A673 (cell line): ENCODE results near the gene ANKRD2. TPM values are rescaled to one million over a fixed set of nuclear protein-coding genes. Genes with fewer than 3 reads are reported as not detected.

Experiments
- BruUV-seq: library from RNA; stranded (reverse); fragments of 400-500 nt; replicated peaks from 2 replicates; lab custom pipeline; 2021; lab: Mats Ljungman, UMichigan
- CTCF ChIA-PET: fragments of 300-600 bp; sonication (Branson Sonifier 250); formaldehyde crosslinking; loops from one replicate; lab custom pipeline; 2022; ENCODE audit warnings: antibody characterized with exemption; lab: Charles Lee
- POLR2A ChIA-PET: fragments of 300-600 bp; sonication (Branson Sonifier 250); formaldehyde crosslinking; loops from one replicate; lab custom pipeline; 2022; ENCODE audit warnings: antibody characterized with exemption; ENCODE audit not compliant: low non-redundant PET; lab: Charles Lee
- DNase-seq: peaks from one replicate; pipeline ENCODE4 v3.0.0-alpha.2; 2015; ENCODE audit warnings: low spot score
- H3K27ac ChIP-seq: fragments of 200-600 bp; sonication (generic); 2 replicates; pipeline ENCODE4 v1.5.1; 2016; ENCODE audit warnings: mixed run types, low read depth, mild to moderate bottlenecking, mixed read lengths, antibody characterized with exemption, low read length; ENCODE audit not compliant: poor library complexity, severe bottlenecking
- H3K27me3 ChIP-seq: fragments of 200-600 bp; sonication (generic); replicated peaks from 2 replicates; pipeline ENCODE4 v1.6.1; 2017; ENCODE audit warnings: mixed run types, low read depth, mild to moderate bottlenecking, mixed read lengths, antibody characterized with exemption, low read length; ENCODE audit not compliant: insufficient read depth, poor library complexity
- H3K36me3 ChIP-seq: fragments of 200-600 bp; sonication (generic); 2 replicates; pipeline ENCODE4 v1.6.1; 2016; ENCODE audit warnings: mixed run types, mild to moderate bottlenecking, mixed read lengths, antibody characterized with exemption, low read length; ENCODE audit not compliant: insufficient read depth, poor library complexity, severe bottlenecking
- H3K4me1 ChIP-seq: fragments of 200-600 bp; sonication (generic); 2 replicates; pipeline ENCODE4 v1.6.1; 2017; ENCODE audit warnings: mixed run types, mild to moderate bottlenecking, mixed read lengths, antibody characterized with exemption, low read length; ENCODE audit not compliant: insufficient read depth, poor library complexity, severe bottlenecking
- H3K4me3 ChIP-seq: fragments of 200-600 bp; sonication (generic); 2 replicates; pipeline ENCODE4 v1.5.1; 2016; ENCODE audit warnings: low read depth, mixed run types, mild to moderate bottlenecking, mixed read lengths, low read length; ENCODE audit not compliant: poor library complexity, severe bottlenecking
- H3K9me3 ChIP-seq: fragments of 200-600 bp; sonication (generic); 2 replicates; pipeline ENCODE4 v1.6.1; 2016; ENCODE audit warnings: mixed run types, low read depth, mild to moderate bottlenecking, mixed read lengths, antibody characterized with exemption, low read length; ENCODE audit not compliant: poor library complexity, severe bottlenecking
- EZH2 ChIP-seq: fragments of 200-600 bp; sonication (generic); IDR thresholded peaks from 2 replicates; pipeline ENCODE4 v1.6.1; 2017; ENCODE audit warnings: borderline replicate concordance, low read depth, mild to moderate bottlenecking, mixed read lengths, antibody characterized with exemption, low read length; ENCODE audit not compliant: poor library complexity, severe bottlenecking
- intact Hi-C: fragments of 100-400 bp; cut with micrococcal nuclease; formaldehyde crosslinking; loops from one replicate; pipeline ENCODE4 v1.10.0; 2022; ENCODE audit not compliant: unreplicated experiment
- total RNA-seq: library from RNA; stranded (reverse); gene quantifications from 2 replicates; pipeline ENCODE4 v1.2.3, GENCODE V29; 2021
- TF ChIP-seq, protein P1 (sequence below): fragments of 300-800, 200-600 bp; sonication (generic); conservative IDR thresholded peaks from 2 replicates; pipeline ENCODE4 v1.5.1; 2017; ENCODE audit warnings: low read depth, mild to moderate bottlenecking, antibody characterized with exemption, low read length, moderate library complexity, mixed read lengths

The ANKRD2 gene
- total RNA-seq, 1 experiment from 2014 or later = not detected

DNA sequence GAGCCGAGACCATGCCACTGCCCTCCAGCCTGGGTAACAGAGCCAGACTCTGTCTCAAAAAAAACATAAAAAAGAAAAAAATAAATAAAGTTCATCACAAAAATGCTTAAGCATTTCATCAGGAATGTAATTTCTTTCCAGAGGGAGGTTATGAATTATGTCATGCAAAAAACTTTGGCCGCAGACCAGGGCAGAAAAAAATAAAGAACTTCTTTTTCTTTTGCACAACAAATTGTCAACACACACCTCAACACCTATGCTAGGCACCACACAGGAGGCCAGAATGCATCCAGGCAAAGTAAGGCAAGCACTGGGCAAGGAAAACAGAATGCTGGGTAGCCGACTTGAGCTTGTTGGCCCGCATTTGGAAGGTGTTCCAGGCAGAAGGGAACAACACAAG is 20.8 kb downstream of the ANKRD2 start:
- DNase-seq = no peak
- H3K4me3 ChIP-seq = no peak overlapping the region
- TF ChIP-seq, protein P1, sequence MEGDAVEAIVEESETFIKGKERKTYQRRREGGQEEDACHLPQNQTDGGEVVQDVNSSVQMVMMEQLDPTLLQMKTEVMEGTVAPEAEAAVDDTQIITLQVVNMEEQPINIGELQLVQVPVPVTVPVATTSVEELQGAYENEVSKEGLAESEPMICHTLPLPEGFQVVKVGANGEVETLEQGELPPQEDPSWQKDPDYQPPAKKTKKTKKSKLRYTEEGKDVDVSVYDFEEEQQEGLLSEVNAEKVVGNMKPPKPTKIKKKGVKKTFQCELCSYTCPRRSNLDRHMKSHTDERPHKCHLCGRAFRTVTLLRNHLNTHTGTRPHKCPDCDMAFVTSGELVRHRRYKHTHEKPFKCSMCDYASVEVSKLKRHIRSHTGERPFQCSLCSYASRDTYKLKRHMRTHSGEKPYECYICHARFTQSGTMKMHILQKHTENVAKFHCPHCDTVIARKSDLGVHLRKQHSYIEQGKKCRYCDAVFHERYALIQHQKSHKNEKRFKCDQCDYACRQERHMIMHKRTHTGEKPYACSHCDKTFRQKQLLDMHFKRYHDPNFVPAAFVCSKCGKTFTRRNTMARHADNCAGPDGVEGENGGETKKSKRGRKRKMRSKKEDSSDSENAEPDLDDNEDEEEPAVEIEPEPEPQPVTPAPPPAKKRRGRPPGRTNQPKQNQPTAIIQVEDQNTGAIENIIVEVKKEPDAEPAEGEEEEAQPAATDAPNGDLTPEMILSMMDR = no peak
- H3K36me3 ChIP-seq = no peaks in the 10 kb centered on the region
- H3K9me3 ChIP-seq = no peaks in the 10 kb centered on the region
- no peak overlapping the region for H3K27ac ChIP-seq
- intact Hi-C loops = no loop called here
- no peaks in the 10 kb centered on the region for H3K4me1 ChIP-seq
- H3K27me3 ChIP-seq = no peaks in the 10 kb centered on the region
- CTCF ChIA-PET = no interaction called here
- POLR2A ChIA-PET = no interaction called here
- BruUV-seq = no TSS peak

DNA sequence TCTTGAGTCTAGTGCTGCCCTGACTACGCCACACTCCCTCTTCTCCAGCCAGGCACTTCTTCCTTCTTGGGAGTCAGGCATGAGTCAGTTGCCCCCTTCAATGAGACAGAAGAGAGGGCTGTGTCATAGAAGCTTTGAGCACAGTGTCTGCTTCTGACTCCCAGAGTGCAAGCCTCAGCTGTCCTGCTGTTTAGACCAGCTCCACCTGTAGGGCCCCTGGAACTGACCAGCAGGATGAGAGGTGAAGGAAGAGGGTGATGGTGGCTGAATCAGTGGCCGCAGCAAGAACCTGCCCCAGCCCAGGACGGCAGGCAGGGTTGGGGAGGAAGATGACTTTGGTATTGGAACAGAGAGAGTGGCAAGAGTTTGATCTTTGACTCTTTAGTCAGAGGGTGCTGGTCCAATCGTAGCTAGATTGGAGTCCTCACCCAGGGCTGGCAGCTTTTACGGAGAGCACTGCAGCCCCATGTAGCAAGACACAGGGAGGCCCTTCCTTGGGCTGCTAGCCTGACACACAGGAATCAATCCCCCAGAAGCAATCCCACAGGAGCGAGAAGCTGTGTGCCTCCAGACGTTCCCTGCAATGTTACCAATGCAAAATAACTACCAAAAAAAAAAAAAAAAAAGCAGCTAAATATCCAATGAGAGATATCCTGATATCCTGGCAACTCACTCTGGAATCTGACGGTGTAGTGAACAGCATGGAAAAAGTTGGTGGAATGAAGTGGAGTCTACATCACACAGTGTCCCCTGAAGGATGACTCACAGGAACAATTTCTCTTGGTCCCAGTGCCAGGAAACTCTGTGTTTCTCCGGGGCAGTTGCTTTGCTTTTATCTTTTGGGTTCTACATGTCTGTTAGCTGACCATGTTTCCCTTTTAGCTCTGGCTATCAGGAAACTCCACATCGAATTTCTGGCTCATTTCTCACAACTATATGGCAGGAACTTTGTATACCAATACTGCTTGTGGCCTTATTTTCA is 23.8 kb downstream of the ANKRD2 start:
- TF ChIP-seq EZH2 = no peak
- TF ChIP-seq, protein P1 = no peak
- H3K4me3 ChIP-seq = no peak overlapping the region
- no peaks in the 10 kb centered on the region for H3K4me1 ChIP-seq
- BruUV-seq = no TSS peak
- no peaks in the 10 kb centered on the region for H3K36me3 ChIP-seq
- no peak overlapping the region for H3K27ac ChIP-seq
- ChIA-PET POLR2A (no interaction called here), CTCF (no interaction called here)
- H3K9me3 ChIP-seq = no peaks in the 10 kb centered on the region
- DNase-seq = no peak
- intact Hi-C loops = no loop called here
- H3K27me3 ChIP-seq = no peaks in the 10 kb centered on the region

DNA sequence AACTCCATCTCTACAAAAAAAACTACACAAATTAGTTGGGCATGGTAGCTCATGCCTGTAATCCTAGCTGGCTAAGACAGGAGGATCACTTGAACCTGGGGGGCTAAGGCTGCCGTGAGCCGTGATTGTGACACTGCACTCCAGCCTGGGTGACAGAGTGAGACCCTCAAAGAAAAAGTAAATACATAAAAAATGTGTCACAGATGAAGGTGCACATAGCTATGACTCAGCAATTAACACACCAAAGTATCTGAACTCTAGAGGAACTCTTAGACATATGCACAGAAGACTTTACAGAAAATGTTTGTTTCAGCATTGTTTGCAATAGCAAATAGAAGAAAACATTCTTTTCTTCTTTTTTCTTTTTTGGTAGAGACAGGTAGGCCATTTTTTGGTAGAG is 25.2 kb downstream of the ANKRD2 start:
- DNase-seq = no peak
- Histone ChIP-seq H3K4me1 (no peaks in the 10 kb centered on the region), H3K4me3 (no peak overlapping the region), H3K36me3 (no peaks in the 10 kb centered on the region), H3K9me3 (no peaks in the 10 kb centered on the region), H3K27ac (no peak overlapping the region), H3K27me3 (no peaks in the 10 kb centered on the region)
- ChIA-PET CTCF (no interaction called here), POLR2A (no interaction called here)
- intact Hi-C loops = no loop called here
- no TSS peak for BruUV-seq
- TF ChIP-seq, protein P1 = no peak
- no peak for TF ChIP-seq EZH2
